ENCODE measurements around the gene DEAF1.

The DEAF1 gene

GRCh38 chr11:724778-725386, 29.9 kb upstream of the DEAF1 start:
- DNase-seq (ENCODE audit: extremely low spot score) = no peak
- ChIA-PET CTCF (interaction anchor here (0.7 kb wide), 1 partner anchor 63 kb away, joined by 3 read pairs; no protein-coding TSS in a partner anchor), POLR2A (interaction anchor here (1.0 to 2.5 kb wide), 2 partner anchors 22 to 28 kb away, joined by 3 to 11 read pairs; partner anchors contain the start of gene TALDO1)
- no peak for TF ChIP-seq LEF1 (IDR thresholded peaks at IDR 0.05; ENCODE audit: borderline replicate concordance)

- no peak for TF ChIP-seq ELF4 (IDR thresholded peaks at IDR 0.05)
- no peak for TF ChIP-seq ZNF384 (IDR thresholded peaks at IDR 0.05)
- TF ChIP-seq BHLHE40 (IDR thresholded peaks at IDR 0.05; ENCODE audit: borderline replicate concordance) = no peak
- no peak for TF ChIP-seq ARNT (IDR thresholded peaks at IDR 0.05)
- TF ChIP-seq LEF1 (IDR thresholded peaks at IDR 0.05; ENCODE audit: borderline replicate concordance) = no peak
- TF ChIP-seq SUZ12 (IDR thresholded peaks at IDR 0.05) = no peak
- no peak for TF ChIP-seq HDGF (IDR thresholded peaks at IDR 0.05; ENCODE audit: borderline replicate concordance)
- TF ChIP-seq FOXM1 (IDR thresholded peaks at IDR 0.05; ENCODE audit: borderline replicate concordance) = no peak
- TF ChIP-seq FOXA1 (IDR thresholded peaks at IDR 0.05) = no peak
- TF ChIP-seq L3MBTL2 (conservative IDR thresholded peaks at IDR 0.05) = no peak
- no peak for TF ChIP-seq CTBP1 (IDR thresholded peaks at IDR 0.05; ENCODE audit: borderline replicate concordance)
- no peak for TF ChIP-seq SP1 (IDR thresholded peaks at IDR 0.05)
- no peak for TF ChIP-seq FOXK2 (IDR thresholded peaks at IDR 0.05)
- TF ChIP-seq PKNOX1 (IDR thresholded peaks at IDR 0.05) = no peak
- no peak for TF ChIP-seq NFRKB (IDR thresholded peaks at IDR 0.05)
- no peak for TF ChIP-seq TARDBP (IDR thresholded peaks at IDR 0.05)
- DNase-seq (ENCODE audit: extremely low spot score) = no peak
- ChIA-PET CTCF (interaction anchor here (0.7 to 2.0 kb wide), 3 partner anchors 63 to 228 kb away, joined by 3 to 7 read pairs (median 3); no protein-coding TSS in a partner anchor), POLR2A (interaction anchor here (1.0 kb wide), 1 partner anchor 27 kb away, joined by 3 read pairs; no protein-coding TSS in a partner anchor)
Observed at GRCh38 chr11:724049-724777, 29.2 kb upstream of the DEAF1 start.

GRCh38 chr11:723120-723883, 28.3 kb upstream of the DEAF1 start:
- ChIA-PET CTCF (interaction anchor here (0.6 to 2.0 kb wide), 3 partner anchors 17 to 228 kb away, joined by 3 to 7 read pairs (median 4); no protein-coding TSS in a partner anchor), POLR2A (no interaction called here)
- TF ChIP-seq L3MBTL2 (conservative IDR thresholded peaks at IDR 0.05) (no peak), PKNOX1 (IDR thresholded peaks at IDR 0.05) (no peak), ZNF384 (IDR thresholded peaks at IDR 0.05) (no peak), BHLHE40 (IDR thresholded peaks at IDR 0.05; ENCODE audit: borderline replicate concordance) (no peak), SP1 (IDR thresholded peaks at IDR 0.05) (no peak), FOXK2 (IDR thresholded peaks at IDR 0.05) (no peak), ARNT (IDR thresholded peaks at IDR 0.05) (no peak), ELF4 (IDR thresholded peaks at IDR 0.05) (no peak), CTBP1 (IDR thresholded peaks at IDR 0.05; ENCODE audit: borderline replicate concordance) (no peak), NFRKB (IDR thresholded peaks at IDR 0.05) (no peak), HDGF (IDR thresholded peaks at IDR 0.05; ENCODE audit: borderline replicate concordance) (no peak), FOXA1 (IDR thresholded peaks at IDR 0.05) (no peak), TARDBP (IDR thresholded peaks at IDR 0.05) (no peak), FOXM1 (IDR thresholded peaks at IDR 0.05; ENCODE audit: borderline replicate concordance) (no peak), SUZ12 (IDR thresholded peaks at IDR 0.05) (no peak), LEF1 (IDR thresholded peaks at IDR 0.05; ENCODE audit: borderline replicate concordance) (no peak)
- DNase-seq (ENCODE audit: extremely low spot score) = no peak

GRCh38 chr11:722346-722811, 27.4 kb upstream of the DEAF1 start:
- POLR2A ChIA-PET = no interaction called here
- no peak for DNase-seq (ENCODE audit: extremely low spot score)
- TF ChIP-seq LEF1 (IDR thresholded peaks at IDR 0.05; ENCODE audit: borderline replicate concordance) (no peak), SUZ12 (IDR thresholded peaks at IDR 0.05) (no peak), PKNOX1 (IDR thresholded peaks at IDR 0.05) (no peak), BHLHE40 (IDR thresholded peaks at IDR 0.05; ENCODE audit: borderline replicate concordance) (no peak), L3MBTL2 (conservative IDR thresholded peaks at IDR 0.05) (no peak), FOXM1 (IDR thresholded peaks at IDR 0.05; ENCODE audit: borderline replicate concordance) (no peak), ZNF384 (IDR thresholded peaks at IDR 0.05) (no peak), CTBP1 (IDR thresholded peaks at IDR 0.05; ENCODE audit: borderline replicate concordance) (no peak), SP1 (IDR thresholded peaks at IDR 0.05) (no peak), ELF4 (IDR thresholded peaks at IDR 0.05) (no peak), FOXA1 (IDR thresholded peaks at IDR 0.05) (no peak), TARDBP (IDR thresholded peaks at IDR 0.05) (no peak), FOXK2 (IDR thresholded peaks at IDR 0.05) (no peak)
- CTCF ChIA-PET = interaction anchor here (0.6 to 2.0 kb wide), 2 partner anchors 18 to 67 kb away, joined by 4 to 7 read pairs; no protein-coding TSS in a partner anchor

- TF ChIP-seq FOXK2 (IDR thresholded peaks at IDR 0.05) (no peak), TARDBP (IDR thresholded peaks at IDR 0.05) (no peak)
- ChIA-PET POLR2A (no interaction called here), CTCF (no interaction called here)
- no peak for DNase-seq (ENCODE audit: extremely low spot score)
Observed at GRCh38 chr11:721741-722345, 26.8 kb upstream of the DEAF1 start.

All from HEK293T (cell line).